ENCODE measurements around the gene GSK3A.

Gene GSK3A

DNA sequence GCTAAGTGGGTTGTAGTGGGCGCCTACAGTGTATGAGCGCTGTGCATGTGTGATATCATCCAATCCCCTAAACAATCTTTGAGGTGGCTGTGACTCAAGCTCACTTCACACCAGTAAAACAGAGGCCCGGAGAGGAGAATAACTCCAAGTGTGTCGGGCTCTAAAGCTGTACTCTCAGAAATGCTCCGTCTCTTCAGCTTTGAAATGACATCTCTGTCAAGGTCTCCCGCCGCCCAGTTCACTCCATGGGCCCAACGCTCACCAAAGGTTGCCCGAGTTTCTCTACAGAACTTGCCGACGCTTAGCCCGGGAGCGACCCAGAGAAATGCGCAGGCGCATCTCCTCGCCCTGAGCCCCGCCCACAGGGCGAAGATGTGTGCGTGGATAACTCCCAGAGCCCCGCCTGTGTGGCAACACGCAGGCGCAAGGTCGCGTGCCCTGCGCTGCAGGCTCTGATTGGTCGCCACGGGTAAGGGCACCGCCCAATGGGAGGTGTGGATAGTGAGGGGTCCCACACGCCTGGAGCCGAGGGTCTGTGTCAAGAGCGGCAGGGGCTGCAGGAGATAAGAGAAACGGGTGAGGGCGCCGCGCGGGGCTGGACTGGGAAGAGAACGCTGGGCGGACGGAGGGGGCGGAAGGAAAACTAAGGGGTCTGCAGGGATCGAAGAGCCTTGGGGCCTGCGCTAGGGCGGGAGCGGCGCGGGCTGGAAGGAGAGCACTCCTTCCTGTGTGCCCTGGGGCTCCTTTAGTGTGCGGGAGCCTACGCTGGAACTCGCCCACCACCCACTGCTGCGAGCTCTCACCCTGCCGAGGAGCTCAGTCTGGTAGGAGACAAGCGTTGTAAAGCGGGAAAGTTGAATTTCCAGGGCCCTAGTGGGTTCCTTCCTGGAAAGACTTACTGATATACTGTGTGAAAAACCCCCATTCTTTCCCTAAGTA is 22.3 kb downstream of the GSK3A start, which contains the start of gene ZNF526:
ZNF526 (plus strand) TSS at position 501 of the 939 bp plus-strand sequence. CDS start 4,092 bp downstream, outside the sequence.
- DNase-seq: peak; percentile 91 to 93

DNA sequence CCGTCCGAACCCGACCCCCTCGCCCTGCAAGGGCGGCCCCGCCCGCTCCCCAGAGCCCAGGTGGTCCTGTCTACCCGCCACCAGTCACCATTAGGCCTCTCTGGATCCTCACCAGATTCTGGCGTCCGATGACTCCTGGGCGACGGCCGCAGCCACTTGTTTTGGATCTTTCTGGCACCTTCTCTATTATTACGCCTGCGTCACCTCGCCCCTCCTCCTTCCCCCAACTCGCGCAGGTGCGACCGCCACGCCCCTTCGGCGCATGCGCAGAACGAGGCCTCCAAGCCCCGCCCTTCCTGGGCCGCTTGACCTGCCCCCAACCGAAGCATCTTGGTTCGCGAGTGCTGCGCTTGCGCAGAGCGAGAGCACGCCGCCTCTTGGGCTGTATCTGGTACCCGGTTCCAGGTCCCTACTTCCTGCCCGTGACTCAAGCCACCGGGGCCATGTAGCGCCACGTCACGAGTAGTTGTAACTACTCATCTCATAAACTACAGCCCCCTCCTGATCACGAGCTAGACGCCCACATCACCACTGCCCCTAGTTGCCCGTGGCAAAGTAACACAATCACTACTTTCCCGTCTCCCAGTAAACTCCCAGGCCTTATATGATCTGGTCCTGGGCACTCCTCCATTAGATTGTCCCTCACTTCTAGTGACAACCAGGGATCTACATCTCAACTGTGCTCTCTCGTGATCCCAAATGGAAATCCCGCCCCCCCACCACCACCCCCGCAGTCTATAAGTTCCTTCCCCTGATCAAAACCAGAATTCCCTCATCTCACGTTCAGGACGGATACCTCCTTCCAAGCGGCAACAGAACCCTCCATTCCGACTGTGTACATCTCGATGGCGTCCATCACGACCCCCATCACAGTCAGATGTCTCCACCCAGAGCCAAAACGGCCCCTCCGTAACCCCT is 24.6 kb downstream of the GSK3A start, which contains the start of gene DEDD2:
DEDD2 (minus strand) TSS at position 158 of the 918 bp plus-strand sequence. CDS start 670 bp downstream, outside the sequence.
- peak; percentile 85 to 86 for DNase-seq

DNA sequence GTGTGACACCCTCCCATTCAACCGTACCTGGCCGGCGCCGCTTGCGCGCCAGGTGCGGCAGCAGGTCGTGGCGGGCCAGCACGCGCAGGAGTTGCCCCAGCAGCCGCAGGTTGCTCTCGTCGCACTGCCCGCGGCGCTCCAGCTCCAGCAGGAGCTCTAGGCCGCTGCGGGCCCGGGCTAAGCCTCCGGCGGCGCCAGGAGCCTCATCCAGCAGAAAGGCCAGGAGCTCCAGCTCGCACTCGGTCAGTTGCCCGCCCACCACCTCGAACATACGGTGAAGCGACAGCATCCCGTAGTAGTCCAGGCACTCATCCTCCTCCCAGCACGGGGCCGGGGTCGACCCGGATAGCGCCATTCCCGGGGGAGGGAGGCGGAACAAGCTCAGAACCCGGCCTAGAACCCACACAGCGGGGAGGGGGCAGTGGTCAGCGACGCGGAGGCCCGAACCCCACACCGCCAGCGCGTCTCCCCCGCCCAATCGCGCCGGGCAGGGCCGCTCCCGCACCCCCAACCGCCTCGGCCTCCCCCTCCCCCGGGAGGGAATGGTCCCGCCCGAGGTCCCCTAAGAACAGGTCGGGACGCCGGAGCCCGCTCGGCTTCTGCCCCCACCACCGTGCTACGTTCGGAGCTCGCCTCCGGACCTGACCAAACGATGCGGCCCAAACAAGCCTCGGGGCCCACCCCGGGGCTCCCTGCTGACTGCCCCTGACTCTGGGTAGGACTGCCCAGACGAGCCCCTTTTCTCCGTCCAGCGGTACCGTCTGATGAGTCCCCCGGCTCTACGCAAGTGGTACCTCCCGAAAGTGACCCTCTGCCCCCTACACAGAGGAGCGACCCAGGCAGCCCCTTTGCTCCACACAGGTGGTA is 25.5 kb downstream of the GSK3A start:
- DNase-seq: no peak

DNA sequence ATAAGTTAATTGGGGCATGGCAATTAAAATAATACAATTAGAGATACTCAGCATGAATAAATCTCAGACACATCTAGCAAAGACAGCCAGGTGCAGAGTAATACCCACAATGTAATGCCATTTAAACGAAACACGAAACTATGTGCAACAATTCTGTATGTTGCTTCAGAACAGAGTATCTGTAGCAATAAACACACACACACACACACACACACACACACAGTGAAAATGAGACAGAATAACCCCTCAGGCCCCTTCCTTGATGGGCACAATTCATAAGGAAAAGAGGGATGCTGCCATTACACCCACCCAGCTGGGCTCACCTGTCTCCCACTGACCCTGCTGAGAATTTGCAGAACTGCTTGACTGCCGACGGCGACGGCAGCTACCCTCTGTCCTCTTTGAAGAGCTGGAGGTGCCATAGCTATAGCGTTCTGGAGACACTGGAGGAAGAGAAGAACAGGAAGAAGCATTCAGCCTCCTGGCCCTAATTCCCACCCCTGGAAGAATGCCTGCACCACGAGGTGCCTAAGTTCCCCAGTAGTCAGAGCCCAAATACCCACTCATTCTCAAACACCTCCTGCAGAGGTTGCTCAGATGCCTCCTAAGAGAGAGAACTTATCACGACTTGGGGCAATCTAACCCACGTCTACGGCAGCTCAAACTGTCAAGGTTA is 27.5 kb downstream of the GSK3A start:
- no peak for DNase-seq

DNA sequence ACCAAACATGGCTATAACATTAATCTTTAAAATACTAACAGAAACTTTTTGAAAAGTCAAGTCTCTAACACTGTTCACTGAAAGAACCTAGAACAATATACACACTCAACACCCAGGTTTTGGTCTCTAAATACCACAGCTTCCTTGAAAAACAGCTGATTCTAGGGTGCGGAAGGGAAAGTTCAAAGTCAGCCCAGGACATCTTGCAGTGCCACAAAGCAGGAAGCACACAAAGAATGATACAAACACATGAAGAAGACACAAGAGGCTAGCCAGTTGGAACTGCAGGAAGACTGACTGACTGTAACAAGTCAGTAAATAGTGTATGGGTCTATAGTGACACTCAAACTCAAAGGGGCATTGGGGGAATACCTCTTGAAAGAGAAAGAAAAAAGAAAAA is 29.5 kb downstream of the GSK3A start:
- no peak for DNase-seq

DNA sequence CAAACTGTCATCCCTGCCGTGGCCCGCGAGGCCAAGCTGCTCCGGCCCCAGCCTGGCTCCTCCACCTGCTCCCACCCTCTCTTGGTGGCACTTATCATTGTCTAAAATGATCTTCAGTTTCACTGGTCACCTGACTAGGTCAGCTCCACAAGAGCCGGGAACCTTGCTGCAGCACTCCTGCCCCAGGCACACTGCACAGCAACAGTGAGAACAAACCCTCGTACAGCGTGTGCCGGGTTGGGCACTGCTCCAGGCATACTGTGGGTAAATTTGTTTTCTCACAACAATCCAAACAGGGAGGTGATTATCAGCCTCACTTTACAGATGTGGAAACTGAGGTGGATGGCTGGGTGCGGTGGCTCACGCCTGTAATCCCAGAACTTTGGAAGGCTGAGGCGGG is 33.8 kb downstream of the GSK3A start:
- no peak for DNase-seq

DNA sequence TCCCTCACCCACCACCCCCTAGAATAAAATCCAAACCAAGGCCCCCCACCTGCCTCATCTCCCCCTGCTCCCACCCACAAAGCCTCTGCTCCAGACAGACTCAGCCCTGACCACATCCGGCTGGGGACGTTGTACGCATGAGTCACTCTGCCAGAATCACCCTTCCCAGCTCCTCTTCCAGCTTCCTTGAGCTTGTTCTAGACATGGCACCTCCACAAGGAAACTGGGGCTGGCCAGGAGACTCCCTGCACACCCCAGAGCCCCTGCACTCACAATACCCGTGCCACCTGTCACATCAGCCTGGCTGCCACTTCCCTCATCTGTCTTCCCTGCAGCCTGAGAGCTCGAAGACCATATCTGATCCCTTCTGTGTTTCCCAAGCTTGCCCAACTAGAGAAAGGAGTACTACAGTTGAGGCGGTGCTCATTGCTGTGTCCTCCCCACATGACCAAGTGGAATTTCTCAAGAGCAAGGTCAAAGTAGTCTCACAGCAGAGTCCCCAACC is 34.6 kb downstream of the GSK3A start:
- no peak for DNase-seq

DNA sequence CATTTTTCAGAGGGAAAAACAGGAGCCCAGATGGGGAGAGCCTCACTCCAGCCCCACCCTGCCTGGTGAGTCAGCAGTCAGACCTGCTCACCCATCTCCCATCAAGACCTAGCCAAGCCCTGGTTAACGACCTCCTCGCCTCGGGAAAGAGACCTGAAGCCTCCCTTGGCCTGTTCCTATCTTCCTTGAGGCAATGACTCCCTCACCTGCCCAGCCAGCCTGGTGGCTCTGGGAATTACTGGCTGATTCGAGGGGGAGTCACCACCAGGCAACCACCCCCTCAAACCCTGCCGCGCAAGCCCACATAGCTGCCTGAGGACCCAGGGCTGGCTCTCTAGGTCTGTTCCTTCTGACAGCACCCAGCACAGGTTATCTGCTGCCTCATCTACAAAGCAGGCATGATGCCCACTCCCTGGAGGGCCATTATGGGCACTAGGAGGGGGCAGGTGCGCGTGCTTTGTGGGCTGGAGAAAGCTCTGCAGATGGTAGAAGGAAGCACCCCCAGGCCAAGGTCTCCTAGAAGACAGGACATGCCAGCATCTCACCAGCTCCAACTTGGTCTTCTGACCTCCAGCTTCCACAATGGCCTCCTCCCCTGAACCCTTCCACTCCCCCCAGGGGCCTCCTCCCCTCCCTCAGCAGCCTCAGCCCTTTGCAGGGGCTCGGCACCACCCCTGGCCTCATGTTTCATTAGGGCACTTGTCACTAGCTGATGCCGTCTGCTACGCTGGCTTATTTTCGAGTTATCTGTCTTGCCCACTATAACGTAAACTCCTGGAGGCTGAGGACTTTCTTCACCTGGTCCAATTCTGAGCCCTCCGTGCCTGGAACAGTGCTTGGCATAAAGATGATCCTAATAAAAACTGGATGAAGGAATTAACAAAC is 35.3 kb downstream of the GSK3A start:
- DNase-seq: no peak

DNA sequence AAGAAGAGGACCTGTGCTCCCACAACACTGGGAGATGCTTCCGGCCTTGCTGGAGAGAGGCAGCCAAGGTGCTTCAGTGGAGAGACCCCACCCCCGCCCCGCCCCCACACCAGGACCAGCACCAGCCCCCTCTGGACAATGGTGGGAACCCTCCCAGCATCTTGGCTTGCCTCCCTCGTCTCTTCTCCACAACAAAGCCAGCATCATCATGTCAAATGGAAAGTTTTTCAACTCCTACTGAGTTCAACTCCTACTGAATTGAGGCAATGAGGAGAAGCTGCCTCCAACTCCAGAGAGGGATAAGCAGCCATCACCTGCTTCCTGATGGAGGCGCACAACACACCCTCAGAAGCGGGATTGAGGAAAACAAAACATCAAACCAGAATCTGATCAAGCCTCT is 37.7 kb downstream of the GSK3A start:
- no peak for DNase-seq

DNA sequence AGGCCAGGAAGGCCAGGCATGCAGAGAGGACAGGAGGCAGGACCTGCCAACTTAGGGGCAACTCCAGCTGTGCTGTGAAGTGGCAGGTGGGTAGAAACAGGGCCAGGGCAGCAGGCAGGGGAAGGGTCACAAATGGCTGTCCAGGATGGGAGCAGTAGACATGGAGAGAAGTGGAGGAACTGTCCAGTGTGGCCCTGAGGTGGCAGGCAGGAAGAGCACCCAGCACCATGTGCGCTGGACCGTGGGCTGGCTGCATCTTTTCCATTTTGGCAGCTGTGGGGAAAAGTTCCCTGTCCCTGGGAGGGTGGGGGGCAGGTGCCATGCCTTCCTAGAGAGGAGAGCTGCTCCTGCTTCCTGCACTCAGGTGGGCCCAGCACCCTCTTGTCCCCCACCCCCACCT is 38.7 kb downstream of the GSK3A start:
- no peak for DNase-seq

DNA sequence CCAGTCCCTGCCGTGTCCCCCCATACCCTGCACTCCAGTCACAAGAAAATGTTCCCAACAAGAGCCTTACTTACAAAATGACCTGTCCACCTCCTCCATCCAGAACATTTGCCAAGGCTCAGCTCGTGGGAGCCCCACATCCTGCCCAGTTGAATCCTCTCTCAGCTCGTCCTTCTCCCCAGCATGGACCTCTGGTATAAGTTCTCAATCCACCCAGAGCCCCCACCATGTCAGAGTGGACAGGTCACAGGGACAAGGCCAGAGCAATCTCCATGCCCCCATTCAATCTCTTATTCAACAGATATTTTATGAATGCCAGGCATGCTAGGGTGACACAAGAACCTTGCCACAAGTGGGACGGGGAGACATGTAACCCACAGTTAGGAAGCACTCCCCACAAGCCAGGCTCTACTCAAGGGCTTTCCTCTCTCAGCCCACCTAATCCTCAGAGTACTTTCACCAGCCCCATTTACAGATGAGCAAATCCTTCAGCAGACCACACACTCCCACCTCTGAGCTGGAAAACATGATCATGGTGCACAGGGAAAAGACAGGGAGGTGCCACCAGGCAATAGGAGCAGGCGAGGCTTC is 40.0 kb downstream of the GSK3A start:
- no peak for DNase-seq

DNA sequence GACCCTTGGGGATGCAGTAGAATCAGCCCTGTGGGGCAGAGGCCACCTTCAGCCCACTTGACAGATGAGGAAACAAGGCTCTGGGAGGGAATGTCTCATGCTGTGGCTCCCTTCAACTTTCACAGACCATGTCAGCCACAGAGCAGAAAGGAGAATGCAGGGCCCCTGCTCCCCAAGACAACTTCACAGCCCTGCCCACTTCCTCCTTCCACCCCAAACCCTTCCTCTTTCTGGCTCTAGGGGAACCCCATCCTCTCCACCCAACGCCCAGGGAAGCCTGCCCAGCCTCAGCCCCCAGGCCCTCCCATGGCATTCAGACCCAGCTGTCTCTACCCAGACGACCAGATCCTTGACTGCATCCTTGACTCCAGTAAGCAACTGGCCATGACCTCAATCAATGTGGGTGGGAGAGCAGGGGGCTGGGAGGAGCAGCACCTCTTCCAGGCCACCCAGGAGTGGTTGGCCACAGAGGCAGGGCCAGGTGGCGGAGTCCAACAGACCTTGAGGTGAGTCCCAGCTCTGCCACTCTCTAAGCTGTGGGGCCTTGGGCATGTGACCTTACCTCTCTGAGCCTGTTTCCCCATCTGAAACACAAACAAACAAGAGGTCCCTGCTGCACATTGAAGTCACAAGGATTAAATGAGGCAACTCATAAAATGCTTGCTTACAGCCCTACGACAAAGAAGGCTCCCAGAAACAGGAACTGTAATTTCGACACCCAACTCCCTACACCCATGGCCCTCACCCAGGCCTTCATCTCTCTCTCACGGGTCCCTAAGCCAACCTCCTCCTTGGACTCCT is 40.7 kb downstream of the GSK3A start:
- DNase-seq: peak; percentile 88 to 91

DNA sequence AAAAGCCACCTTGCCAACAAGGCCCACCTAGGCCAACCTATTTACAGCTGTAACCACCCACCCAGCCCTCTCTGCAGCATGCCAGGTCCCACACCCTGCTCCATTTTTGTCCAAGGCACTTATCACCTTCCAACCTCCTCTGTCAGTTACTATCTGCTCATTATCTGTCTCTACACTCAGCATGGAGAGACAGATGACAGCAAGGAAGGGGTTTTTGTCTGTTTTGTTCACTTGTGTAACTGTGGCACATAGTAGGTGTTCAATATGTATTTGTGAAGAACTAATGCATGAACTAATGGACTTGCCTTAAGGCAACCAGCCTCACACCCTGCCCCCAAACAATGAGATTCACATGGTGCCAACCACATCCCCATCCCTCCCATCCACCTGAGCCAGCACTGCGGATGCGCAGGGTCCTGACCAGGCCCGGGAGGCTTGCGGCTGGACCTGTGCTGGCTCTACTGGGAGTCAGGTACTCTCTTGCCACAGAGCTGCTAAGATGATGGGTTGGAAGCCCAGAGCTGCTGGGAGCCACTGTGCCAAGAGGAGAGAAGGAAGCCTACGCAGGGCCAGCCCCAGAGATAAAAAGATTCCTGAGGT is 42.2 kb downstream of the GSK3A start:
- DNase-seq: no peak

DNA sequence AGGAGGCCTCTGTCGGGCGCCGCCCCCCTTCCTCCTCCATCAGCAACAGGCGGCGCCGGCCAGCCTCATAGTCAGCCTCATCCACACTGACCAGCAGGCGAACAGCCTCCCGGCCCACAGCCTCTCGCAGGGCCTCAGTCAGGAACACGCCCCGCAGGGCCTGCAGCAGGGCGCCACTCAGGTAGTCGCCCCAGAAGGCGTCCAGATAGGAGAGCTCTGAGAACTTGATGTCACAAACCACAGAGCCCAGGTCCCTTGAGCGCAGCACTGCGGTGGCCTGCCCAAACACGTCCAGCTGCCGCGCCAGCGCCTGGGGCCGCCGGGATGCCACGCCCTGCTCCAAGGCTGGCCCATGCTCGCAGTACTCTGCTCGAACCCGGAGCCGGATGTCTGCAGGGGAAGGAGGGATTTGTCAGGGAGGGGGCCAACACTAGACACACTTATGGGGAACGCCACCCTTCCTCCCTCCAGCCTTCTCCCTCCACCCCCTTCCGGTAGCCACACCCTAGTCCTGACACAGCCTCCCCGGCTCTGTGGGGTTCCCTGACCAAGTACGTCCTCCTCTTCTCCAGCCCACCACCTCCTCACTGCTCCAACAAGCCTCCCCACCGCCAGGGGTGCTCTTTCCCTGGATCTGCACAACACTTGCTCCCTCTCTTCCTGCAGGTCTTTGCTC is 42.8 kb downstream of the GSK3A start:
- DNase-seq: no peak

DNA sequence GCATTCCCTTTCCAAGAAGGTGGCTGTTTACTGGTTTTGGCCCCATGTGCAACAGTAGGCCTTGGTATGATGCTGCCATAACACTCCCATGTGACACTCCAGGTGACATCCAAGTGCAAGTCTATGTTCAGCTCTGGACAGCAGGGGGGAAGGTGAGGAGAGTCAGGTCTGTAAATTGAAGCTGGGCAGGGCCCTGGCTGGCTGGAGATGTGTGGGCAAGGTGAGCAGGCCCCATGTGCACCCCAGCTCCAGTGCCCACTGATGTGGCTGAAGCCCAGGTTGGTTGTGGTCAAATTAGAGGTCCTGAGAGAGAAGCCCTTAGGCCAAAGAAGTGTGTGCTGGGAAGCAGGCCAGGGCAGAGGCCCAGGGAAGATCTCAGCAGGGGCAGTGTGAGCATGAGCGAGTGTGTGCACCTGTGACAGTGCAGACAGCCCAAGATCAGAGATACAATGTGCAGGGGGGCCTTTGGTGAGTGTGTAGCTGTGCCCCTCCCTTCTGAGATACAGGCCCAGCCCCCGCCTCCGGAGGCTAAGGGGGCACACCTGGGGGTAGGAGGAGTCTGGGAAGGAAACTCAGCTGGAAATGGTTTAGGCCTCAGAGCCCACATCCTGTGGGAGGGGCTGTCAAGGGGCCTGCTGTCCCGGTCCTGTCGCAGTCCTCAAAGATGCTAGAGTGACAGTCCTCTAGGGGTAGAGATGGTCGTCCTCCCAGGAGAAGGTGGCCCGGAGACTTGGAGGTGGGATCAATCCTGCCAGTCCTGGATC is 43.5 kb downstream of the GSK3A start:
- DNase-seq: no peak

DNA sequence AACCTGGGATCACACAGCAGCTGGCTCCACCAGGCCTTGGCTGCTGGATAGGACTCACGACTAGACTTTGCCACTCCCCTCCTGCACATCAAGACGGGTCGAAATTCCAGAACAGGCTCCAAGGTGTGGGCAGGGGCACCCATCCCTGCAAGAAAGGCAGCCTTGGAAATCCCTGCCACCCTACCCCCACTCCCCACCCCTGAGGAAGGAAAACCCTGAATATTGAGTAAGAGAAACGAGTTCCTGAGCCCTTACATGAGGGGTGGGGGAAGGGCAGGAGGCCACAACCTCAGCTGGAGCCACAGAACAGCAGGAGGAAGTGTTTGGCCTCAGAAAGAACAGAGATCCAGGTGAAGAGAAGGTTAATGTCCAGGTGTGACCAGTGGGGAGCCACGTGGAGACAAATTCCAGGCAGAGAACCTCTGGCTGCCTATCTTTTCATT is 45.0 kb downstream of the GSK3A start:
- DNase-seq: peak; percentile 68 to 75
